Trophoblast cell (in vitro differentiated cells and primary cell): ENCODE data around the gene SNCG.
A peak's percentile ranks its signal among the peaks of the same experiment; 100 is the strongest.
"Not testable (repeated sequence)": the region's sequence is repeated elsewhere in the genome, so short reads cannot be mapped to it uniquely, and the experiment has no call there.

Experiments used
- DNase-seq, 2 donors: peaks; one replicate each; pipeline ENCODE4 v3.0.0-alpha.2; 2016
- H2AFZ ChIP-seq: 2 replicates; pipeline ENCODE4 v1.6.1; 2013; ENCODE audit warnings: low read length, moderate library complexity, mild to moderate bottlenecking; ENCODE audit not compliant: insufficient read depth, poor library complexity
- H2AK5ac ChIP-seq: 2 replicates; pipeline ENCODE4 v1.6.1; 2013; ENCODE audit warnings: mild to moderate bottlenecking, low read length
- H2BK120ac ChIP-seq: 2 replicates; pipeline ENCODE4 v1.6.1; 2013; ENCODE audit warnings: low read length, mild to moderate bottlenecking, moderate library complexity; ENCODE audit not compliant: insufficient read depth, poor library complexity
- H2BK12ac ChIP-seq: 2 replicates; pipeline ENCODE4 v1.6.1; 2013; ENCODE audit warnings: mild to moderate bottlenecking, low read length, moderate library complexity
- H2BK5ac ChIP-seq: 2 replicates; pipeline ENCODE4 v1.6.1; 2013; ENCODE audit warnings: low read length, low read depth, moderate library complexity, mild to moderate bottlenecking; ENCODE audit not compliant: poor library complexity
- H3K14ac ChIP-seq: 2 replicates; pipeline ENCODE4 v1.6.1; 2013; ENCODE audit warnings: mild to moderate bottlenecking, low read length
- H3K18ac ChIP-seq: 2 replicates; pipeline ENCODE4 v1.6.1; 2013; ENCODE audit warnings: mild to moderate bottlenecking, low read length
- H3K23ac ChIP-seq: 2 replicates; pipeline ENCODE4 v1.6.1; 2013; ENCODE audit warnings: low read length
- H3K27ac ChIP-seq: 2 replicates; pipeline ENCODE4 v1.5.1; 2013; ENCODE audit warnings: low read depth, mild to moderate bottlenecking, inconsistent platforms, low read length, moderate library complexity
- H3K27me3 ChIP-seq: 2 replicates; pipeline ENCODE4 v1.6.1; 2013; ENCODE audit warnings: inconsistent platforms, mild to moderate bottlenecking, low read length, moderate library complexity; ENCODE audit not compliant: insufficient read depth
- H3K36me3 ChIP-seq, 2 experiments: 1 replicate in 1 of 2; 2 replicates in 1 of 2; pipeline ENCODE4 v1.6.1; 2013; ENCODE audit warnings: low read length in 2 of 2, mild to moderate bottlenecking in 2 of 2, moderate library complexity in 1 of 2; ENCODE audit not compliant: insufficient read depth in 2 of 2, control insufficient read depth in 1 of 2
- H3K4ac ChIP-seq: 2 replicates; pipeline ENCODE4 v1.6.1; 2013; ENCODE audit warnings: low read depth, mild to moderate bottlenecking, low read length, moderate library complexity
- H3K4me1 ChIP-seq, 2 experiments: 1 replicate in 1 of 2; 2 replicates in 1 of 2; pipeline ENCODE4 v1.6.1; 2013; ENCODE audit warnings: low read length in 2 of 2, mild to moderate bottlenecking in 2 of 2, moderate library complexity in 1 of 2; ENCODE audit not compliant: insufficient read depth in 2 of 2, control insufficient read depth in 1 of 2
- H3K4me2 ChIP-seq: 2 replicates; pipeline ENCODE4 v1.6.1; 2013; ENCODE audit warnings: inconsistent platforms, mild to moderate bottlenecking, low read length, moderate library complexity
- H3K4me3 ChIP-seq: 2 replicates; pipeline ENCODE4 v1.5.1; 2013; ENCODE audit warnings: mild to moderate bottlenecking, low read depth, low read length, inconsistent platforms
- H3K79me1 ChIP-seq: one replicate; pipeline ENCODE4 v1.6.1; 2013; ENCODE audit warnings: low read length
- H3K79me2 ChIP-seq: 2 replicates; pipeline ENCODE4 v1.6.1; 2013; ENCODE audit warnings: low read length, mild to moderate bottlenecking; ENCODE audit not compliant: control insufficient read depth, insufficient read depth, poor library complexity
- H3K9ac ChIP-seq: 2 replicates; pipeline ENCODE4 v1.6.1; 2013; ENCODE audit warnings: mild to moderate bottlenecking, low read length
- H3K9me3 ChIP-seq: 2 replicates; pipeline ENCODE4 v1.6.1; 2013; ENCODE audit warnings: low read depth, mild to moderate bottlenecking, control low read depth, inconsistent platforms, low read length; ENCODE audit not compliant: insufficient read depth
- H4K12ac ChIP-seq: 2 replicates; pipeline ENCODE4 v1.6.1; 2013; ENCODE audit warnings: low read depth, mild to moderate bottlenecking, low read length, moderate library complexity
- H4K8ac ChIP-seq: 2 replicates; pipeline ENCODE4 v1.6.1; 2013; ENCODE audit warnings: low read depth, mild to moderate bottlenecking, low read length, moderate library complexity
- H4K91ac ChIP-seq: one replicate; pipeline ENCODE4 v1.6.1; 2013; ENCODE audit warnings: low read depth, mild to moderate bottlenecking, low read length, moderate library complexity
- WGBS: extraction: QIAGEN DNeasy Blood & Tissue Kit; methylation state at CpG from one replicate; pipeline ENCODE4 v1.1.7; 2013; ENCODE audit warnings: missing lambda C conversion rate; ENCODE audit not compliant: insufficient read length, insufficient coverage; ENCODE audit errors: extremely low coverage; 5-methylcytosine and 5-hydroxymethylcytosine counted together

The SNCG gene

GRCh38 chr10:86929468-86930380, 28.7 kb upstream of the SNCG start:
- DNase-seq: no peak
- Histone ChIP-seq H3K23ac (no peak overlapping the region), H3K4ac (no peak overlapping the region), H2AK5ac (no peak overlapping the region), H4K91ac (no peak overlapping the region), H3K9ac (peak overlapping the region; percentile 62), H3K27ac (no peak overlapping the region), H3K79me1 (no peaks in the 10 kb centered on the region), H3K14ac (no peak overlapping the region), H4K8ac (no peak overlapping the region), H3K4me3 (no peak overlapping the region), H2AFZ (no peak overlapping the region), H2BK5ac (no peak overlapping the region), H3K27me3 (no peaks in the 10 kb centered on the region), H2BK120ac (no peak overlapping the region), H3K18ac (no peak overlapping the region), H3K4me2 (no peak overlapping the region), H4K12ac (no peak overlapping the region), H2BK12ac (no peak overlapping the region), H3K4me1 (peaks cover 0 to 2% of the 10 kb centered on the region in 2 experiments), H3K36me3 (peaks cover 12 to 21% of the 10 kb centered on the region in 2 experiments), H3K79me2 (no peaks in the 10 kb centered on the region), H3K9me3 (no peaks in the 10 kb centered on the region)
- no CpG with 5 or more reads among the region's 15 CpGs for WGBS

GRCh38 chr10:86931872-86932271, 26.5 kb upstream of the SNCG start:
- Histone ChIP-seq H3K9ac (no peak overlapping the region), H3K79me1 (no peaks in the 10 kb centered on the region), H2AFZ (no peak overlapping the region), H2BK12ac (no peak overlapping the region), H2BK120ac (no peak overlapping the region), H4K12ac (no peak overlapping the region), H3K4me3 (no peak overlapping the region), H2BK5ac (no peak overlapping the region), H3K9me3 (no peaks in the 10 kb centered on the region), H3K36me3 (peaks cover 12 to 21% of the 10 kb centered on the region in 2 experiments), H3K27ac (no peak overlapping the region), H3K23ac (no peak overlapping the region), H3K4me1 (peaks cover 0 to 2% of the 10 kb centered on the region in 2 experiments), H4K91ac (no peak overlapping the region), H2AK5ac (no peak overlapping the region), H3K4ac (no peak overlapping the region), H4K8ac (no peak overlapping the region), H3K79me2 (no peaks in the 10 kb centered on the region), H3K18ac (no peak overlapping the region), H3K14ac (no peak overlapping the region), H3K27me3 (no peaks in the 10 kb centered on the region), H3K4me2 (no peak overlapping the region)
- peak in 1 of 2 donors; percentile 13 for DNase-seq
- no CpG with 5 or more reads among the region's 1 CpG for WGBS

GRCh38 chr10:86932674-86933073, 25.7 kb upstream of the SNCG start:
- Histone ChIP-seq H2AK5ac (no peak overlapping the region), H3K79me1 (no peaks in the 10 kb centered on the region), H3K9ac (no peak overlapping the region), H3K27me3 (no peaks in the 10 kb centered on the region), H3K9me3 (no peaks in the 10 kb centered on the region), H3K79me2 (no peaks in the 10 kb centered on the region), H2BK12ac (no peak overlapping the region), H4K8ac (no peak overlapping the region), H3K36me3 (peaks cover 12 to 21% of the 10 kb centered on the region in 2 experiments), H3K27ac (no peak overlapping the region), H3K14ac (no peak overlapping the region), H3K4me3 (no peak overlapping the region), H2BK120ac (no peak overlapping the region), H4K12ac (no peak overlapping the region), H3K4ac (no peak overlapping the region), H4K91ac (no peak overlapping the region), H3K4me1 (peaks cover 0 to 2% of the 10 kb centered on the region in 2 experiments), H3K18ac (no peak overlapping the region), H3K23ac (no peak overlapping the region), H3K4me2 (no peak overlapping the region), H2AFZ (no peak overlapping the region), H2BK5ac (no peak overlapping the region)
- WGBS: no CpG with 5 or more reads among the region's 2 CpGs
- DNase-seq: no peak

- peak; percentile 32 to 38 for DNase-seq
- H3K23ac ChIP-seq, H3K4me1 ChIP-seq, H4K8ac ChIP-seq, H3K79me2 ChIP-seq, H3K79me1 ChIP-seq, H2BK12ac ChIP-seq, H3K27ac ChIP-seq, H4K91ac ChIP-seq, H3K9me3 ChIP-seq, H4K12ac ChIP-seq, H3K27me3 ChIP-seq, H2BK5ac ChIP-seq, H3K4ac ChIP-seq, H3K4me3 ChIP-seq, H3K4me2 ChIP-seq, H2BK120ac ChIP-seq, H3K9ac ChIP-seq, H2AFZ ChIP-seq, H2AK5ac ChIP-seq, H3K14ac ChIP-seq, H3K18ac ChIP-seq: not testable (repeated sequence)
- WGBS: no CpG with 5 or more reads among the region's 6 CpGs
- peaks cover 12 to 18% of the 10 kb centered on the region in 2 experiments for H3K36me3 ChIP-seq
Measured at GRCh38 chr10:86934162-86934711, 24.2 kb upstream of the SNCG start.
